ENCODE results near the gene MRPS12.

DNA sequence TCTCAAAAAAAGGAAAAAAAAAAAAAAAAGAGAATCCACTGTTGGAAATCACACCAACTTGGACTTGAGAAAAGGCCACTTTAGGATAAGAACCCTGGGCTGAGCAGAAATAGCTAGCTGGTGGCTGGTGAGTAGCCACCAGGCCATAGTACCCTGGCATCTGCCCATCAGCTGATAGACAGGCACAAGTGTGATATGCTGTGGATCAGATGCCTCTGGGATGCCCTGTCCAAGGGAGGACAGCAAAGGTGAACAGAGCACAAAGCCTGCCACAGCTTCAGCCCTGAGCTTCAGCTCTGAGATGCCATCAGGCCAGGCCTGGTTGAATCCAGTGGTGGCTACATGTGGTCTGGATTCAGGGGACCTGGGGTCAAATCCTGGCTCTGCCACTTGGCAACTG is 40.1 kb upstream of the MRPS12 start:
- TF ChIP-seq, protein P1, sequence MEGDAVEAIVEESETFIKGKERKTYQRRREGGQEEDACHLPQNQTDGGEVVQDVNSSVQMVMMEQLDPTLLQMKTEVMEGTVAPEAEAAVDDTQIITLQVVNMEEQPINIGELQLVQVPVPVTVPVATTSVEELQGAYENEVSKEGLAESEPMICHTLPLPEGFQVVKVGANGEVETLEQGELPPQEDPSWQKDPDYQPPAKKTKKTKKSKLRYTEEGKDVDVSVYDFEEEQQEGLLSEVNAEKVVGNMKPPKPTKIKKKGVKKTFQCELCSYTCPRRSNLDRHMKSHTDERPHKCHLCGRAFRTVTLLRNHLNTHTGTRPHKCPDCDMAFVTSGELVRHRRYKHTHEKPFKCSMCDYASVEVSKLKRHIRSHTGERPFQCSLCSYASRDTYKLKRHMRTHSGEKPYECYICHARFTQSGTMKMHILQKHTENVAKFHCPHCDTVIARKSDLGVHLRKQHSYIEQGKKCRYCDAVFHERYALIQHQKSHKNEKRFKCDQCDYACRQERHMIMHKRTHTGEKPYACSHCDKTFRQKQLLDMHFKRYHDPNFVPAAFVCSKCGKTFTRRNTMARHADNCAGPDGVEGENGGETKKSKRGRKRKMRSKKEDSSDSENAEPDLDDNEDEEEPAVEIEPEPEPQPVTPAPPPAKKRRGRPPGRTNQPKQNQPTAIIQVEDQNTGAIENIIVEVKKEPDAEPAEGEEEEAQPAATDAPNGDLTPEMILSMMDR (IDR thresholded peaks at IDR 0.05), result no peak
- no peak for TF ChIP-seq BHLHE40 (IDR thresholded peaks at IDR 0.05; ENCODE audit: low read depth, low read length)
- no peak for TF ChIP-seq CEBPB (IDR thresholded peaks at IDR 0.05)
